Hypothalamus (tissue), 51 donors: ENCODE data around the gene NT5M.
"Not testable (repeated sequence)": the region's sequence is repeated elsewhere in the genome, so short reads cannot be mapped to it uniquely, and the experiment has no call there.

Source experiments
- DNase-seq, 51 donors: peaks; one replicate each; lab custom pipeline; 2025; lab: John Stamatoyannopoulos, UW

NT5M gene

GRCh38 chr17:17300624-17301568 is 2.3 kb upstream of the NT5M start:
- peak in 16 of 51 donors; percentile 5 to 59 (median 20) for DNase-seq

- DNase-seq = not testable (repeated sequence)
These were observed 1.5 kb upstream of the NT5M start for GRCh38 chr17:17301659-17302058.

- peak in 1 of 51 donors; percentile 20 for DNase-seq
These were observed 796 bp downstream of the NT5M start for GRCh38 chr17:17303847-17304490.

- no peak for DNase-seq
These were observed 1.4 kb downstream of the NT5M start for GRCh38 chr17:17304521-17304985.

GRCh38 chr17:17305281-17305801 is 2.2 kb downstream of the NT5M start:
- peak in 11 of 51 donors; percentile 4 to 33 (median 12) for DNase-seq

GRCh38 chr17:17309356-17309755 is 6.2 kb downstream of the NT5M start:
- DNase-seq = no peak

GRCh38 chr17:17313350-17313991 is 10.3 kb downstream of the NT5M start:
- peak in 11 of 51 donors; percentile 5 to 40 (median 13) for DNase-seq

GRCh38 chr17:17314501-17315071 is 11.4 kb downstream of the NT5M start:
- no peak for DNase-seq

- no peak for DNase-seq
These were observed 12.1 kb downstream of the NT5M start for GRCh38 chr17:17315142-17315821.

- DNase-seq = no peak
These were observed 17.2 kb downstream of the NT5M start for GRCh38 chr17:17320188-17320910.

GRCh38 chr17:17320911-17321220 is 17.7 kb downstream of the NT5M start:
- DNase-seq = no peak

- DNase-seq = no peak
These were observed 18.3 kb downstream of the NT5M start for GRCh38 chr17:17321356-17322025.

GRCh38 chr17:17322516-17323510 is 19.6 kb downstream of the NT5M start:
- no peak for DNase-seq

GRCh38 chr17:17324616-17325015 is 21.4 kb downstream of the NT5M start:
- DNase-seq = no peak

- no peak for DNase-seq
These were observed 22.1 kb downstream of the NT5M start for GRCh38 chr17:17325228-17325627.

- DNase-seq = no peak
These were observed 22.6 kb downstream of the NT5M start for GRCh38 chr17:17325816-17326215.

- DNase-seq = no peak
These were observed 23.2 kb downstream of the NT5M start for GRCh38 chr17:17326275-17326875.
